Thoracic aorta (tissue), 2 donors: ENCODE measurements around the gene HAND2. TPM values are rescaled to one million over a fixed set of nuclear protein-coding genes. Genes with fewer than 3 reads are reported as not detected.

Source experiments
- ATAC-seq: fragments of 150-250 bp; one replicate; pipeline ENCODE4 v1.8.0; 2017; ENCODE audit warnings: low read depth; ENCODE audit not compliant: insufficient number of reproducible peaks, low FRiP score
- DNase-seq: peaks from one replicate; pipeline ENCODE4 v3.0.0-alpha.2; 2020; ENCODE audit warnings: low spot score
- H3K27ac ChIP-seq, 2 donors: fragments of 200-600 bp; sonication (generic); 1 replicate in 1 of 2; 2 replicates in 1 of 2; pipeline ENCODE4 v1.5.1; 2016; ENCODE audit warnings: mild to moderate bottlenecking in 2 of 2, moderate library complexity in 2 of 2
- H3K27me3 ChIP-seq: fragments of 200-600 bp; sonication (generic); replicated peaks from 2 replicates; pipeline ENCODE4 v1.6.0; 2016; ENCODE audit warnings: mild to moderate bottlenecking; ENCODE audit not compliant: insufficient read depth
- H3K36me3 ChIP-seq: fragments of 200-600 bp; sonication (generic); one replicate; pipeline ENCODE4 v1.5.1; 2016
- H3K4me1 ChIP-seq, 2 donors: fragments of 200-600 bp; sonication (generic); 1 replicate in 1 of 2; 2 replicates in 1 of 2; pipeline versions ENCODE4 v1.5.1 to v1.6.0; 2016; ENCODE audit warnings: low read depth in 2 of 2, mild to moderate bottlenecking in 1 of 2; ENCODE audit not compliant: control insufficient read depth in 1 of 2
- H3K4me3 ChIP-seq: fragments of 200-600 bp; sonication (generic); 2 replicates; pipeline ENCODE4 v1.5.1; 2016; ENCODE audit warnings: mild to moderate bottlenecking
- H3K9me3 ChIP-seq: fragments of 200-600 bp; sonication (generic); 2 replicates; pipeline ENCODE4 v1.5.1; 2016
- CTCF ChIP-seq: fragments of 200-600 bp; sonication (generic); IDR thresholded peaks from one replicate; pipeline ENCODE4 v1.5.1; 2019; ENCODE audit warnings: antibody characterized with exemption
- total RNA-seq, 2 donors: library from RNA; depleted of rRNA; stranded (reverse); fragments of >200 nt; gene quantifications; one replicate each; pipeline versions ENCODE4 v1.1.0 to v1.2.3, GENCODE V29; 2016

The HAND2 gene
- total RNA-seq, 2 donors from 2014 or later: 25.7 to 28.2 TPM

GRCh38 chr4:173478201-173478912 lies 51.7 kb downstream of the HAND2 start:
- no peaks in the 10 kb centered on the region for H3K27me3 ChIP-seq
- H3K27ac ChIP-seq: peak overlapping the region; percentile 49 to 54
- H3K9me3 ChIP-seq: no peaks in the 10 kb centered on the region
- peak; percentile 38 for ATAC-seq
- no peak for DNase-seq
- no peaks in the 10 kb centered on the region for H3K36me3 ChIP-seq
- TF ChIP-seq CTCF: no peak
- H3K4me1 ChIP-seq: peaks cover 0 to 28% of the 10 kb centered on the region in 2 donors
- H3K4me3 ChIP-seq: peak overlapping the region; percentile 23

- no peaks in the 10 kb centered on the region for H3K36me3 ChIP-seq
- ATAC-seq (no peak), DNase-seq (no peak)
- H3K4me3 ChIP-seq: no peak overlapping the region
- H3K9me3 ChIP-seq: no peaks in the 10 kb centered on the region
- no peak for TF ChIP-seq CTCF
- H3K4me1 ChIP-seq: peaks cover 0 to 28% of the 10 kb centered on the region in 2 donors
- H3K27me3 ChIP-seq: no peaks in the 10 kb centered on the region
- peak overlapping the region in 1 of 2 donors; percentile 20 for H3K27ac ChIP-seq
These were observed 53.0 kb downstream of the HAND2 start for GRCh38 chr4:173477016-173477415.

Other genes starting within 250 kb of the HAND2 start
- 10 to 100 TPM; 28.8 to 33.4 TPM for gene HMGB2, start 195.9 kb downstream of the HAND2 start, total RNA-seq
- 10 to 100 TPM; 56.9 to 61.7 TPM for gene SAP30, start 159.3 kb downstream of the HAND2 start, total RNA-seq
- gene SCRG1, start 131.1 kb downstream of the HAND2 start, total RNA-seq: 1 to 10 TPM; 6.9 to 9.7 TPM